SK-N-SH (cell line): ENCODE data around the gene CCDC116.

Source experiments
- CTCF ChIP-seq: fragments of 200-600 bp; sonication (generic); IDR thresholded peaks from 2 replicates; pipeline ENCODE4 v1.6.1; 2017; ENCODE audit warnings: antibody characterized with exemption, mild to moderate bottlenecking, moderate library complexity
- JUND ChIP-seq: IDR thresholded peaks from 2 replicates; pipeline ENCODE4 v1.4.0; 2012
- MAX ChIP-seq: IDR thresholded peaks from 2 replicates; pipeline ENCODE4 v1.4.0; 2012; ENCODE audit warnings: low read depth
- MEF2A ChIP-seq: IDR thresholded peaks from 2 replicates; pipeline ENCODE4 v1.4.0; 2012; ENCODE audit warnings: low read depth, borderline replicate concordance
- POLR2AphosphoS5 ChIP-seq: IDR thresholded peaks from 2 replicates; pipeline ENCODE4 v1.6.1; 2012; ENCODE audit warnings: low read depth, low read length
- RAD21 ChIP-seq: IDR thresholded peaks from 2 replicates; pipeline ENCODE4 v1.6.1; 2012; ENCODE audit warnings: mild to moderate bottlenecking, low read length
- RCOR1 ChIP-seq: fragments of 150-350 bp; IDR thresholded peaks from 2 replicates; pipeline ENCODE4 v1.6.1; 2017; ENCODE audit warnings: antibody characterized with exemption, low read length
- SIN3A ChIP-seq: IDR thresholded peaks from 2 replicates; pipeline ENCODE4 v1.6.1; 2012; ENCODE audit warnings: low read depth, mild to moderate bottlenecking, low read length, moderate library complexity, borderline replicate concordance
- SMC3 ChIP-seq: IDR thresholded peaks from 2 replicates; pipeline ENCODE4 v1.6.1; 2012; ENCODE audit warnings: low read depth, low read length, improper control_type of control experiment
- TAF1 ChIP-seq: IDR thresholded peaks from 2 replicates; pipeline ENCODE4 v1.6.1; 2012; ENCODE audit warnings: low read depth, mild to moderate bottlenecking, low read length, moderate library complexity, borderline replicate concordance

- TF ChIP-seq SIN3A: no peak
- no peak for TF ChIP-seq CTCF
- no peak for TF ChIP-seq RAD21
- TF ChIP-seq MAX: no peak
- no peak for TF ChIP-seq SMC3
- no peak for TF ChIP-seq MEF2A
- TF ChIP-seq POLR2AphosphoS5: no peak
- no peak for TF ChIP-seq RCOR1
- TF ChIP-seq JUND: no peak
- no peak for TF ChIP-seq TAF1
Observed at GRCh38 chr22:21663738-21664137, 31.2 kb downstream of the CCDC116 start.
